ENCODE results near the gene FERMT3. TPM values are rescaled to one million over a fixed set of nuclear protein-coding genes. Genes with fewer than 3 reads are reported as not detected.
A peak's percentile ranks its signal among the peaks of the same experiment; 100 is the strongest.

FERMT3 gene
- total and polyA plus RNA-seq, 2 of the 13 experiments (the other 11 are each of a cell fraction or from before 2014, with no cell fraction given) = 0.29 TPM; not detected in 1

GRCh38 chr11:64201543-64201942 is 5.0 kb upstream of the FERMT3 start:
- DNase-seq (ENCODE audit: low spot score) (no peak), ATAC-seq (no peak), FAIRE-seq (no peak)
- TF ChIP-seq ONECUT2 (CRISPR knock-in tag; IDR thresholded peaks at IDR 0.05) (peak; percentile 53; the same call in 1 of the 2 replicates), TERF1 (CRISPR knock-in tag; IDR thresholded peaks at IDR 0.05) (no peak), ZNF225 (CRISPR knock-in tag; IDR thresholded peaks at IDR 0.05) (no peak), NFKBIZ (CRISPR knock-in tag; IDR thresholded peaks at IDR 0.05) (no peak), RXRA (CRISPR knock-in tag; IDR thresholded peaks at IDR 0.05) (no peak), NFIB (CRISPR knock-in tag; IDR thresholded peaks at IDR 0.05; ENCODE audit: borderline replicate concordance) (no peak), ZNF136 (CRISPR knock-in tag; IDR thresholded peaks at IDR 0.05; ENCODE audit: low read depth) (no peak), ZNF816 (CRISPR knock-in tag; IDR thresholded peaks at IDR 0.05; ENCODE audit: borderline replicate concordance) (no peak), CEBPG (CRISPR knock-in tag; IDR thresholded peaks at IDR 0.05) (peak; percentile 53), CEBPB (IDR thresholded peaks at IDR 0.05; ENCODE audit: borderline replicate concordance, low read depth, low read length) (peak; percentile 81), MEIS1 (CRISPR knock-in tag; IDR thresholded peaks at IDR 0.05; ENCODE audit: borderline replicate concordance) (peak; percentile 45; the same call in 1 of the 2 replicates), POGK (CRISPR knock-in tag; conservative IDR thresholded peaks at IDR 0.05) (no peak), ZNF333 (CRISPR knock-in tag; IDR thresholded peaks at IDR 0.05; ENCODE audit: borderline replicate concordance) (no peak), THAP11 (CRISPR knock-in tag; IDR thresholded peaks at IDR 0.05) (0 out of 2 replicates have a peak, but pooled peaks have one; percentile 21), ZSCAN22 (CRISPR knock-in tag; IDR thresholded peaks at IDR 0.05) (no peak), ZNF781 (CRISPR knock-in tag; IDR thresholded peaks at IDR 0.05; ENCODE audit: borderline replicate concordance, not compliant biosample characterization) (no peak), MEF2D (CRISPR knock-in tag; IDR thresholded peaks at IDR 0.05) (no peak), PAF1 (CRISPR knock-in tag; IDR thresholded peaks at IDR 0.05) (0 out of 2 replicates have a peak, but pooled peaks have one; percentile 47), PBX2 (CRISPR knock-in tag; IDR thresholded peaks at IDR 0.05) (0 out of 2 replicates have a peak, but pooled peaks have one; percentile 51)
- intact Hi-C loops (cut with micrococcal nuclease; ENCODE audit: unreplicated experiment) = no loop called here
- Histone ChIP-seq H3K4me1 (ENCODE audit: insufficient read depth, low read length) (peaks cover 14% of the 10 kb centered on the region), H3K27ac (ENCODE audit: extremely low read length, insufficient read depth, low read length) (no peak overlapping the region), H3K27me3 (ENCODE audit: control insufficient read depth in 1 of 2, insufficient read depth in 2 of 2, low read length in 2 of 2) (no peaks in the 10 kb centered on the region), H3K4me3 (replicated peaks in 1 of 3; ENCODE audit: insufficient read depth in 1 of 3, low read depth in 2 of 3, low read length in 3 of 3) (no peak overlapping the region), H2AFZ (ENCODE audit: low read length) (no peak overlapping the region), H3K4me2 (ENCODE audit: low read depth, low read length) (no peak overlapping the region), H3K9me3 (ENCODE audit: low read length) (no peaks in the 10 kb centered on the region), H3K36me3 (replicated peaks in 1 of 2; ENCODE audit: control insufficient read depth in 1 of 2, insufficient read depth in 2 of 2, low read length in 2 of 2) (peaks cover 42 to 67% of the 10 kb centered on the region in 2 experiments), H4K20me1 (ENCODE audit: insufficient read depth, low read length) (0 out of 2 replicates have a peak, but pooled peaks cover 2% of the 10 kb centered on the region), H3K79me2 (ENCODE audit: insufficient read depth, low read length) (no peaks in the 10 kb centered on the region), H3K9ac (ENCODE audit: insufficient read depth, low read depth, low read length) (no peak overlapping the region)
- WGBS (ENCODE audit: low lambda C conversion rate) = 87% methylated on average over 3 of the region's 3 CpGs
- ChIA-PET POLR2A (interaction anchor here (1.0 to 1.2 kb wide), 2 partner anchors 10 to 16 kb away, joined by 3 to 4 read pairs; partner anchors contain the start of gene STIP1), CTCF (ENCODE audit: low intra/inter-chr PET ratio, low total read pairs) (no interaction called here)
- in situ Hi-C loops (cut with HindIII; ENCODE audit: extremely low pct_ligation_motif_present, low pct_unique_long_range_greater_than_20kb) = no loop called here
- BruUV-seq (replicated peaks) = no TSS peak
